NCI-H510A (cell line): ENCODE results near the gene PGLYRP3.

Source experiments
- DNase-seq: peaks from one replicate; lab custom pipeline; 2025; lab: John Stamatoyannopoulos, UW

Gene PGLYRP3

GRCh38 chr1:153313288-153313687, 536 bp upstream of the PGLYRP3 start:
- no peak for DNase-seq

- no peak for DNase-seq
Observed at GRCh38 chr1:153310526-153310925, 2.2 kb downstream of the PGLYRP3 start.

- no peak for DNase-seq
Observed at GRCh38 chr1:153309441-153309840, 3.3 kb downstream of the PGLYRP3 start.

- no peak for DNase-seq
Observed at GRCh38 chr1:153308540-153308939, 4.2 kb downstream of the PGLYRP3 start.

GRCh38 chr1:153307221-153307600, 5.5 kb downstream of the PGLYRP3 start:
- no peak for DNase-seq

- no peak for DNase-seq
Observed at GRCh38 chr1:153306303-153307220, 6.2 kb downstream of the PGLYRP3 start.

GRCh38 chr1:153305682-153306081, 7.1 kb downstream of the PGLYRP3 start:
- no peak for DNase-seq

GRCh38 chr1:153302308-153302707, 10.4 kb downstream of the PGLYRP3 start:
- DNase-seq, result no peak

- DNase-seq, result no peak
Observed at GRCh38 chr1:153293851-153294250, 18.9 kb downstream of the PGLYRP3 start.

GRCh38 chr1:153293480-153293775, 19.3 kb downstream of the PGLYRP3 start:
- DNase-seq, result no peak

- DNase-seq, result no peak
Observed at GRCh38 chr1:153292740-153293479, 19.8 kb downstream of the PGLYRP3 start.

- no peak for DNase-seq
Observed at GRCh38 chr1:153292185-153292584, 20.6 kb downstream of the PGLYRP3 start.

GRCh38 chr1:153291514-153291913, 21.2 kb downstream of the PGLYRP3 start:
- DNase-seq, result no peak

GRCh38 chr1:153288634-153289275, 24.0 kb downstream of the PGLYRP3 start:
- DNase-seq, result no peak

- no peak for DNase-seq
Observed at GRCh38 chr1:153277852-153278251, 34.9 kb downstream of the PGLYRP3 start.

- no peak for DNase-seq
Observed at GRCh38 chr1:153272186-153272585, 40.6 kb downstream of the PGLYRP3 start.

- DNase-seq, result no peak
Observed at GRCh38 chr1:153271711-153272110, 41.0 kb downstream of the PGLYRP3 start.

GRCh38 chr1:153265457-153265856, 47.3 kb downstream of the PGLYRP3 start:
- no peak for DNase-seq

- no peak for DNase-seq
Observed at GRCh38 chr1:153262462-153263157, 50.1 kb downstream of the PGLYRP3 start.

GRCh38 chr1:153262070-153262366, 50.7 kb downstream of the PGLYRP3 start:
- no peak for DNase-seq

GRCh38 chr1:153261281-153262069, 51.3 kb downstream of the PGLYRP3 start:
- DNase-seq, result no peak
